IPS-18c (cell line): ENCODE data around the gene NME7.
"Not testable (repeated sequence)": the region's sequence is repeated elsewhere in the genome, so short reads cannot be mapped to it uniquely, and the experiment has no call there.

Experiments
- H3K4me3 ChIP-seq: 2 replicates; pipeline ENCODE4 v1.7.0; 2013; ENCODE audit warnings: low read depth, mild to moderate bottlenecking, low read length, moderate library complexity; ENCODE audit not compliant: insufficient read depth
- H3K9me3 ChIP-seq: one replicate; pipeline ENCODE4 v1.6.1; 2013; ENCODE audit warnings: mild to moderate bottlenecking, low read length, moderate library complexity; ENCODE audit not compliant: control insufficient read depth, insufficient read depth

The NME7 gene

DNA sequence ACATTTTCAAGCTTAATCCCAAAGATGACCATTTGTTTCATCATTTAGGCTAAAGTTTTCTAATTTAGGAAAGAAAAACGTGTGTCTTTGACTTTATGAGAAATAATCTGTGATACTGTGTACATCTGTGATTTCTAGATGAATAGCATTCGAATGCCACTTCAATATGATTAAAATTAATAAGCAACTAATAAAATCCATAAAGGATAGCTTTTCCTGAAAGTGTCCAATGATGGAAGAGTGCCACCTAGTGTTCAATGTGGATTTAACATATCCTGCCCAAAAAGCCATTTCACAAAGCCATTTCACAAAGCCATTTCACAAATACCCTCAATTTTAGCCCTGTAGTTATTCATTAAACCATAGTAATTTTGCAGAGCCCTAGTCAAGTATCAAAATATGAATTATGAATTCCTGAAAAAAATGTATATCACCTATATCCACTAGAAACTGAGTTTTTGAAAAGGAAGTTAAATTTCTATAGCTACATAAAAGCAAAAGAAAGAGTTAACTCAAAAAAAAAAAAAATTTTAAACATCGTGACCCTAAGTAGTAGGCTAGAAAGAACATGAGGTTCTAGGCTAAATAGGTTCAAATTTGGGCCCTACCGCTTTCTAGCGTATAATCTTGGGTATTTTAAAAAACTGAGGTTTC, 19.1 kb downstream of the NME7 start:
- Histone ChIP-seq H3K9me3 (no peaks in the 10 kb centered on the region), H3K4me3 (no peak overlapping the region)

DNA sequence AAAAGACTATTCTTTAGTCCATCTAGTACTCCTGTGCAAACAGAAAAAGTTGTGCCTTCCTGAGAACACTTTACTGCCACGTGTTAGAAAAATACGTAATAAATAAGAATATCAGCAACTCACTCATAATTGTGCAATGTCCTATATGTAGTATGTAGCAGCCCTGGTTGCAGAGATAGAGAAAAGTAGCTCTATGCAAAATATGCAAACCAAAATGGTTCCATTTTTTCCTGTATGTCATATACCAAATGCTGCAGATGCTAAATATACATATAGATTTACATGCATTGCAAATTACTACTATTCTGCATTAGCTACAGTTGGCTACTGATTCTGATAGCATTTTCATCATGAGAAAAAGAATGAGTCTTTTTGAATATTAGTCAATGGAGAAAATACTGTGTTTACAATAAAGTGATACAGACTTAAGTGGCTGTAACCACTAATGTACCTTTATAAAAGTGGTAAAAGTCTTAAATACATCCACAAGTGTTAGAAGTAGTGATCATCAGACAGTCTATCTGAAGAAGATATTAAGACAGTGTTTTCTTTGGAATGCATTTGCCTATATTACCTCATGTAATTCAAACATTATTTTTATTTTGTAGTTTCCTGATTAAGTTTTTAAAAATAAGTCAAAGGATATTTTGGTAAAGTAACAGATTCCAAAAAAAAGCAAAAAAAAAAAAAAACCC, 19.8 kb downstream of the NME7 start:
- H3K9me3 ChIP-seq, result no peaks in the 10 kb centered on the region
- H3K4me3 ChIP-seq, result no peak overlapping the region

- peaks cover 4% of the 10 kb centered on the region for H3K9me3 ChIP-seq
- no peak overlapping the region for H3K4me3 ChIP-seq
These were observed 21.5 kb downstream of the NME7 start for GRCh38 chr1:169346036-169346589.

- Histone ChIP-seq H3K4me3 (no peak overlapping the region), H3K9me3 (peaks cover 6% of the 10 kb centered on the region)
These were observed 22.1 kb downstream of the NME7 start for GRCh38 chr1:169345511-169345910.

GRCh38 chr1:169342096-169342495, 25.5 kb downstream of the NME7 start:
- not testable (repeated sequence) for H3K4me3 ChIP-seq, H3K9me3 ChIP-seq

DNA sequence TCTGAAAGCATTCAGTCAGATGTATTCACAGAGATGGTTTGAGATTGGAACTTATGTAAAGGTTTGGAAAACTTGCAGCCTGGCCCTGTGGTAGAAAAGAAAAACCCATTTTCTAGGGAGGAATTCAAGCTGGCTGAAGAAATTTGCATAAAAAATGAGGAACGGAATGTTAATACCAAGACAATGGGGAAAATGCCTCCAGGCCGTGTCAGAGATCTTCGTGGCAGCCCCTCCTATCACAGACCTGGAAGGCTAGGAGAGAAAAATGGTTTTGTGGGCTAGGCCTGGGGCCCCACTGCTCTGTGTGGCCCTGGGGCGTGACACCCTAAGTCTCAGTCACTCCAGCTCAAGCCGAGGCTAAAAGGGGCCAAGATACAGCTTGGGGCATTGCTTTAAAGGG, 26.7 kb downstream of the NME7 start:
- no peak overlapping the region for H3K4me3 ChIP-seq
- H3K9me3 ChIP-seq, result peaks cover 6% of the 10 kb centered on the region

DNA sequence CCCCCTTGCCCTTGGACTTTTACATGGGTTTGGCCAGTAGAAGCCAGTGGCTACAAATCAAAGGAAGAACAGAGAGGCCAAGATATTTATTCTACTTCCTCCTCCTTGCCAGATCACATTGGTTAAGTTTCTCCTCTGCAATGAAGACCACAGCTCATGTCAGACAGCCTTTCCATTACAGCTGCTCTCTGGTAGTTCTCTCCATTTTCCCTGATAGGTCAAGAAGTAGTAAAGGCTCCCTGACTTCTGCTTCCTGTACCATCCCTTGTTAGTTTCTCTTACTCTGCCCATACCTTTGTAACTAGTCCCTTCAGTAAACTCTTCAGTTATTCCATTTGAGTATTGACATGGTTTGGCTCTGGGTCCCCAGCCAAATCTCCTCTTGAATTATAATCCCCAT, 27.8 kb downstream of the NME7 start:
- peaks cover 6% of the 10 kb centered on the region for H3K9me3 ChIP-seq
- no peak overlapping the region; the same call in 1 of the 2 replicates for H3K4me3 ChIP-seq

- peaks cover 6% of the 10 kb centered on the region for H3K9me3 ChIP-seq
- no peak overlapping the region for H3K4me3 ChIP-seq
These were observed 29.0 kb downstream of the NME7 start for GRCh38 chr1:169338617-169339016.

- H3K9me3 ChIP-seq, H3K4me3 ChIP-seq: not testable (repeated sequence)
These were observed 30.5 kb downstream of the NME7 start for GRCh38 chr1:169336947-169337715.

DNA sequence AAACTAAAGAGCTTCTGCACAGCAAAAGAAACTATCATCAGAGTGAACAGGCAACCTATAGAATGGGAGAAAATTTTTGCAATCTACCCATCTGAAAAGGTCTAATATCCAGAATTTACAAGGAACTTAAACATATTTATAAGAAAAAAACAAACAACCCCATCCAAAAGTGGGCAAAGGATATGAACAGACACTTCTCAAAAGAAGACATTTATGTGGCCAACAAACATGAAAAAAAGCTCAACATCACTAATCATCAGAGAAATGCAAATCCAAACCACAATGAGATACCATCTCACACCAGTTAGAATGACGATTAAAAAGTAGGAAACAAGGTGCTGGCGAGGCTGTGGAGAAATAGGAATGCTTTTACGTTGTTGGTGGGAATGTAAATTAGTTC, 32.9 kb downstream of the NME7 start:
- not testable (repeated sequence) for H3K4me3 ChIP-seq, H3K9me3 ChIP-seq

DNA sequence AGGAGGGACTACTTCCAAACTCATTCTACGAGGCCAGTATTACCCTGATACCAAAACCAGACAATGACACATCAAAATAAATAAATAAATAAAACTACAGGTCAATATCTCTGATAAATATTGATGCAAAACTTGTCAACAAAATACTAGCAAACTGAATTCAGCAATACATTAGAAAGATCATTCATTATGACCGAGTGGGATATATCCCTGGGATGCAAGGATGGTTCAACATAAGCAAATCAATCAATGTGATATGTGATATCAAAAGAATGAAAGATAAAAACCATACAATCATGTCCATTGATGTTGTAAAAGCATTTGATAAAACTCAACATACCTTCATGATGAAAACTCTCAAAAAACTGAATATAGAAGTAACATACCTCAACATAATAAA, 36.7 kb downstream of the NME7 start:
- H3K9me3 ChIP-seq, result no peaks in the 10 kb centered on the region

DNA sequence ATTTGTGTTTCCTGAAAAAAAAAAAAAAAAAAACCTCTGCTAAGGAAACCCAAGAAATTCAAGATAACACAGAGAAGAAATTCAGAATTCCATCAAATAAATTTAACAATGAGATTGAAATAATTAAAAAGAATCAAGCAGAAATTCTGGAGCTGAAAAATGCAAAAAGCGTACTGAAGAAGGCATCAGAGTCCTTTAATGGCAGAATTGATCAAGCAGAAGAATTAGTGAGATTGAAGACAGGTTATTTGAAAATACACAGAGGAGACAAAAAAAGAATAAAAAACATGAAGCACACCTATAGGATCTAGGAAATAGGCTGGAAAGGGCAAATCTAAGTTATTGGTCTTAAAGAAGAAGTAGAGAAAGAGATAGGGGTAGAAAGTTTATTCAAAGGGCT, 38.2 kb downstream of the NME7 start:
- H3K9me3 ChIP-seq, result no peaks in the 10 kb centered on the region
- H3K4me3 ChIP-seq, result no peak overlapping the region

More for the DNA sequence above, 36.7 kb downstream of the NME7 start:
- H3K4me3 ChIP-seq, result no peak overlapping the region

DNA sequence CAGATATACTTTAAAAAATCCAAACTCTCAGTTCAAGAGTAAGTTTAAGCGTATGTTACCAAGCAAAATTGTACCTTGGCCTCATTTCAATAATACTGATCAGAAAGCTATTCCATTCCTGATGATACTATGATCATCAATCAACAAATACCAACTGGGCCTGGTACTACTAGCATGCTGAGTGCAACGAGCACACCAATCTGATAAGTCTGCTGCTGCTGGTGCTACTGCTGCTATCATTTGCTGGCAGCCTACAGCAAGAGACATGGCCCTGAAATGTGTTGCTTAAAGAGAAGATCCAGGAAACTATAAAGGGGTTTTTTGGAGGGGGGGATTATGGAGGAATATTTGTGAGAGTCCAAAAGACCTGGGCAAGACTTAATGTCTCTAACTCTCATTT, 39.7 kb downstream of the NME7 start:
- H3K4me3 ChIP-seq, result no peak overlapping the region
- no peaks in the 10 kb centered on the region for H3K9me3 ChIP-seq

DNA sequence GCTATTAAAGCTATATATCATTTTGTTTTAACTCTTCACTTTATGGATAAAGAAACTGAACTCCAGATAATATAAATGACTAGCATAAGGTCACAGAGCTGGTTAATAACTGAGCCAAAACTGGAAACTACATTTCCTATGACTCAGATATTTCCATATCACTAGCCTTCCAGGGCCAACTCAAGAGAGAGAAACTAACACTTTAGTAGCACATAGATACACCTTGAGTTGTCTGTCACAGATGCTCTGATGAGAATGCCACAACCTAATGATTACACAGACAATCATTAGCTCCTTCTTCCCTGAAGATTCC, 40.7 kb downstream of the NME7 start:
- no peak overlapping the region for H3K4me3 ChIP-seq
- no peaks in the 10 kb centered on the region for H3K9me3 ChIP-seq

- Histone ChIP-seq H3K4me3 (no peak overlapping the region), H3K9me3 (no peaks in the 10 kb centered on the region)
These were observed 41.2 kb downstream of the NME7 start for GRCh38 chr1:169326261-169326955.

GRCh38 chr1:169325117-169325516, 42.5 kb downstream of the NME7 start:
- Histone ChIP-seq H3K4me3 (no peak overlapping the region), H3K9me3 (no peaks in the 10 kb centered on the region)

GRCh38 chr1:169322138-169322537, 45.5 kb downstream of the NME7 start:
- no peak overlapping the region for H3K4me3 ChIP-seq
- H3K9me3 ChIP-seq, result no peaks in the 10 kb centered on the region
